Ectodermal cell (in vitro differentiated cells): ENCODE data around the gene CENPT.
"Not testable (repeated sequence)": the region's sequence is repeated elsewhere in the genome, so short reads cannot be mapped to it uniquely, and the experiment has no call there.

ENCODE experiments used
- H3K27ac ChIP-seq: 2 replicates; pipeline ENCODE4 v1.7.0; 2013; ENCODE audit warnings: mild to moderate bottlenecking, low read depth, low read length; ENCODE audit not compliant: insufficient read depth, poor library complexity, severe bottlenecking
- H3K27me3 ChIP-seq: 2 replicates; pipeline ENCODE4 v1.7.0; 2013; ENCODE audit warnings: mild to moderate bottlenecking, low read length; ENCODE audit not compliant: insufficient read depth, control insufficient read depth, poor library complexity, severe bottlenecking
- H3K36me3 ChIP-seq: one replicate; pipeline ENCODE4 v1.7.0; 2013; ENCODE audit warnings: low read length; ENCODE audit not compliant: control insufficient read depth, insufficient read depth
- H3K4me1 ChIP-seq: one replicate; pipeline ENCODE4 v1.7.0; 2013; ENCODE audit warnings: low read length; ENCODE audit not compliant: control insufficient read depth, insufficient read depth
- H3K4me3 ChIP-seq: 2 replicates; pipeline ENCODE4 v1.7.0; 2013; ENCODE audit warnings: low read depth, low read length, control low read depth; ENCODE audit not compliant: insufficient read depth
- H3K9me3 ChIP-seq: 2 replicates; pipeline ENCODE4 v1.7.0; 2013; ENCODE audit warnings: mild to moderate bottlenecking, low read length, moderate library complexity; ENCODE audit not compliant: control insufficient read depth
- WGBS, 2 experiments: methylation state at CpG; one replicate each; pipeline ENCODE4 v1.1.7; 2013; ENCODE audit warnings: missing lambda C conversion rate in 2 of 2; 5-methylcytosine and 5-hydroxymethylcytosine counted together

CENPT gene

DNA sequence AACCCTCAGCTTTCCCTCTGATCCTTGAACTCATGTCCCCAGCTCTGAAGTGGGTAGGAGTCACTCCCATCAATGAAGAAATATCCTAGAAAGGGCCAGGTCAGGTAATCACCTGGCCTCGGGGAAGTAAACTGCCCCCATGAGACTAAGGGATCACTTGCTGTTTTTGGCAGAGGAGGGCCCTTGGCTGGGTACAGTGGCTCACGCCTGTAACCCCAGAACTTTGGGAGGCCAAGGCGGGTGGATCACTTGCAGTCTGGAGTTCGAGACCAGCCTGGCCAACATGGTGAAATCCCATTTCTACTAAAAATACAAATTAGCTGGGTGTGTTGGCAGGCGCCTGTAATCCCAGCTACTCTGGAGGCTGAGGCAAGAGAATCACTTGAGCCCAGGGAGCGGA, 16.6 kb upstream of the CENPT start:
- not testable (repeated sequence) for H3K4me3 ChIP-seq, H3K4me1 ChIP-seq, H3K27me3 ChIP-seq, H3K27ac ChIP-seq, H3K9me3 ChIP-seq
- peaks cover 21% of the 10 kb centered on the region for H3K36me3 ChIP-seq
- 92 to 93% methylated on average over 6 of the region's 6 CpGs for WGBS, 2 experiments

DNA sequence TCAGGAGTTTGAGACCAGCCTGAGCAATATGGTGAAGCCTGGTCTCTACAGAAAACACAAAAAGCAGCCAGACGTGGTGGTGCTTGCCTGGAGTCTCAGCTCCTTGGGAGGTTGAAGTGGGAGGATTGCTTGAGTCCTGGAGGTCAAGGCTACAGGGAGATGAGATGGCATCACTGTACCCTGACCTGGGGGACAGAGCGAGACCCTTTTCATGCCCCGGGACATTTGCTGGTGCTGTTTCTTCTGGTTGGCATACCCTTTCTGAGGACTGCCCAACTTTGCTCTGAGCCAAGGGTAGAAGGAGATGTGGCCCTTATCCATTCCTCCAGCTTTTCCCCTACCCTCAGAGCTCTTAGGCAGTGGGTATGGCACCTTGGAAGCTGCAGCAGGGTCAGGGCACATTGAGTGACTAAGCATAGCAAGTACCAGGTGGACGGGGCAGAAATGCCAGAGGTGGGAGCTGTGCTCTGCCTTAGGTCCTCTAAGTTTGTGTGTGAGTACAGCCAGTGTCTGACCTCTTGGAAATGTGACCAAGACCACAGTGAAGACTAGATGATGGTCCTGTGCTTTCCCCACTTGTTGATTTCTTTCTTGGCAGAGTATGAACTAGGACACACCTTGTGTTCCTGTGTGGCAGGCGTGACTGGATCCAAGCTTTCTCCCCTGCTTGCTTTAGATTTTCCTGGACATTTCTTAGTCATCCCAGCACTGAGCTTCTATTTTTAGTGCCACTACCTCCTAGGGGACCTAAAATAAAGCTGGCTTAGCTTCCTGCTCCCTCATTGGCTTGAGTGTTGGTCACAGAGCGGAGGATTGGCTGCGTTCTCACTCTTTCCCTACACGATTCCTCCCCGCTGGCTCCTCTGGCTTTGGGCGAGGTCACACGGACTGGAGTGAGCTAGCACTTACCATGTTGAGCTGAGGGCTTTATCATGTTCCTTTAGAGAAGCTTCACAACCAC, 15.4 kb upstream of the CENPT start:
- Histone ChIP-seq H3K9me3 (no peaks in the 10 kb centered on the region), H3K36me3 (peaks cover 12% of the 10 kb centered on the region), H3K4me3 (no peak overlapping the region), H3K27me3 (no peaks in the 10 kb centered on the region), H3K4me1 (no peaks in the 10 kb centered on the region), H3K27ac (no peak overlapping the region)
- 85 to 88% methylated on average over 11 of the region's 11 CpGs for WGBS, 2 experiments

GRCh38 chr16:67861877-67862276, 14.4 kb upstream of the CENPT start:
- Histone ChIP-seq H3K36me3 (peaks cover 3% of the 10 kb centered on the region), H3K4me1 (no peaks in the 10 kb centered on the region), H3K27me3 (no peaks in the 10 kb centered on the region), H3K9me3 (no peaks in the 10 kb centered on the region), H3K27ac (no peak overlapping the region), H3K4me3 (no peak overlapping the region)
- WGBS, 2 experiments = 93 to 94% methylated on average over 6 of the region's 6 CpGs

GRCh38 chr16:67860589-67861398, 13.3 kb upstream of the CENPT start:
- 95 to 97% methylated on average over 8 of the region's 8 CpGs for WGBS, 2 experiments
- Histone ChIP-seq H3K27ac (no peak overlapping the region), H3K4me3 (no peak overlapping the region), H3K9me3 (no peaks in the 10 kb centered on the region), H3K36me3 (no peaks in the 10 kb centered on the region), H3K27me3 (no peaks in the 10 kb centered on the region), H3K4me1 (no peaks in the 10 kb centered on the region)

DNA sequence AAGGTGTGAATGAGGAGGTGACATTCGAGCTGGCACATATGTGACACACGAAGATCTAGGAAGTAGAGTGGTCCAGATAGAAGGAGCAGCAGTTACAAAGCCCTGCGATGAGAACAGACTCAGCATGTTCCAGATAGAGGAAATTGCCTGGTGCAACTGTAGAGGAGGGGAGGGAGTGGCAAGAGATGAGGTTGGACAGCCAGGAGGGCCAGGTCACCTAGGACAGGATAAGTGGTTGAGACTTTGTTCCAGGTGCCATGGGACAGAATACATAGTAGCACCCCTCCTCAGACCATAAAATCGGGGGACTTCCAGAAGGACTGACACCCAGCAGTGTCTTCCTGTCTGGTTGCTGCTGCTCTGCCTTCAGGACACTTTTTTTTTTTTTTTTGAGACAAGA, 11.0 kb upstream of the CENPT start:
- H3K27ac ChIP-seq = no peak overlapping the region
- H3K4me1 ChIP-seq = no peaks in the 10 kb centered on the region
- H3K4me3 ChIP-seq = no peak overlapping the region
- no peaks in the 10 kb centered on the region for H3K27me3 ChIP-seq
- H3K9me3 ChIP-seq = no peaks in the 10 kb centered on the region
- WGBS, 2 experiments = 90 to 92% methylated on average over 4 of the region's 4 CpGs
- no peaks in the 10 kb centered on the region for H3K36me3 ChIP-seq

- Histone ChIP-seq H3K9me3 (no peaks in the 10 kb centered on the region), H3K27me3 (no peaks in the 10 kb centered on the region), H3K4me3 (no peak overlapping the region), H3K27ac (no peak overlapping the region), H3K36me3 (no peaks in the 10 kb centered on the region), H3K4me1 (no peaks in the 10 kb centered on the region)
- WGBS, 2 experiments = 71% methylated on average over 3 of the region's 3 CpGs
Observed at GRCh38 chr16:67857547-67858233, 10.2 kb upstream of the CENPT start.

GRCh38 chr16:67856927-67857546, 9.5 kb upstream of the CENPT start:
- H3K4me1 ChIP-seq = no peaks in the 10 kb centered on the region
- H3K9me3 ChIP-seq = no peaks in the 10 kb centered on the region
- H3K36me3 ChIP-seq = no peaks in the 10 kb centered on the region
- no peaks in the 10 kb centered on the region for H3K27me3 ChIP-seq
- 92 to 93% methylated on average over 5 of the region's 5 CpGs for WGBS, 2 experiments
- no peak overlapping the region for H3K4me3 ChIP-seq
- H3K27ac ChIP-seq = no peak overlapping the region

GRCh38 chr16:67855789-67856188, 8.3 kb upstream of the CENPT start:
- no peaks in the 10 kb centered on the region for H3K4me1 ChIP-seq
- no peak overlapping the region for H3K27ac ChIP-seq
- WGBS, 2 experiments = 92 to 95% methylated on average over 10 of the region's 10 CpGs
- no peaks in the 10 kb centered on the region for H3K9me3 ChIP-seq
- H3K4me3 ChIP-seq = no peak overlapping the region
- no peaks in the 10 kb centered on the region for H3K27me3 ChIP-seq
- no peaks in the 10 kb centered on the region for H3K36me3 ChIP-seq

GRCh38 chr16:67853670-67854069, 6.2 kb upstream of the CENPT start:
- Histone ChIP-seq H3K4me3 (no peak overlapping the region), H3K9me3 (no peaks in the 10 kb centered on the region), H3K4me1 (no peaks in the 10 kb centered on the region), H3K36me3 (no peaks in the 10 kb centered on the region), H3K27ac (no peak overlapping the region), H3K27me3 (no peaks in the 10 kb centered on the region)
- 87 to 94% methylated on average over 3 of the region's 3 CpGs for WGBS, 2 experiments
